SK-N-SH treated with all-trans-retinoic acid at 6 μM for 48 hours (cell line): Measurements from ENCODE around the gene HPCAL1.

Source experiments
- ATAC-seq: fragments of 200-7000 bp; cut with Tn5 transposase; 3 replicates; pipeline ENCODE4 v1.9.1; 2020; ENCODE audit warnings: mild to moderate bottlenecking, moderate library complexity
- ARNTL ChIP-seq: fragments of 450-650 bp; formaldehyde crosslinking; IDR thresholded peaks from 2 replicates; pipeline ENCODE4 v1.5.0; 2020; ENCODE audit warnings: low read depth, mild to moderate bottlenecking, moderate library complexity, borderline replicate concordance
- BACH2 ChIP-seq: fragments of 250-450 bp; sonication (Bioruptor Pico); IDR thresholded peaks from 2 replicates; pipeline ENCODE4 v1.9.0; 2021; ENCODE audit warnings: mild to moderate bottlenecking, borderline replicate concordance
- CSDC2 ChIP-seq: fragments of 250-450 bp; sonication (Bioruptor Pico); IDR thresholded peaks from 2 replicates; pipeline ENCODE4 v1.5.0; 2020; ENCODE audit warnings: mild to moderate bottlenecking, moderate library complexity
- ESRRG ChIP-seq: fragments of 250-450 bp; sonication (Bioruptor Pico); IDR thresholded peaks from 2 replicates; pipeline ENCODE4 v1.6.1; 2021; ENCODE audit warnings: mild to moderate bottlenecking
- ISL1 ChIP-seq: fragments of 250-450 bp; sonication (Bioruptor Pico); IDR thresholded peaks from 2 replicates; pipeline ENCODE4 v2.1.2; 2022; ENCODE audit warnings: mild to moderate bottlenecking, moderate library complexity
- OSR1 ChIP-seq: fragments of 250-450 bp; sonication (Bioruptor Pico); IDR thresholded peaks from 2 replicates; pipeline ENCODE4 v1.8.0; 2022; ENCODE audit warnings: moderate library complexity, mild to moderate bottlenecking, inconsistent platforms
- PPARA ChIP-seq: fragments of 250-450 bp; sonication (Bioruptor Pico); IDR thresholded peaks from 2 replicates; pipeline ENCODE4 v1.5.0; 2020; ENCODE audit warnings: mild to moderate bottlenecking, borderline replicate concordance
- RARB ChIP-seq: fragments of 250-450 bp; sonication (Bioruptor Pico); IDR thresholded peaks from 2 replicates; pipeline ENCODE4 v1.8.0; 2021; ENCODE audit warnings: mild to moderate bottlenecking, moderate library complexity
- SNAI2 ChIP-seq: fragments of 250-450 bp; sonication (Bioruptor Pico); IDR thresholded peaks from 2 replicates; pipeline ENCODE4 v1.5.0; 2020; ENCODE audit warnings: mild to moderate bottlenecking, moderate library complexity
- TCF4 ChIP-seq: fragments of 250-450 bp; sonication (Bioruptor Pico); IDR thresholded peaks from 2 replicates; pipeline ENCODE4 v1.8.0; 2021; ENCODE audit warnings: mild to moderate bottlenecking, moderate library complexity, borderline replicate concordance
- TOX ChIP-seq: fragments of 250-450 bp; sonication (Bioruptor Pico); IDR thresholded peaks from 2 replicates; pipeline ENCODE4 v1.8.0; 2021; ENCODE audit warnings: mild to moderate bottlenecking, moderate library complexity, borderline replicate concordance
- ZC3H10 ChIP-seq: fragments of 250-450 bp; sonication (Bioruptor Pico); IDR thresholded peaks from 2 replicates; pipeline ENCODE4 v1.5.1; 2021; ENCODE audit warnings: mild to moderate bottlenecking, moderate library complexity
- ZFP3 ChIP-seq: fragments of 250-450 bp; sonication (Bioruptor Pico); IDR thresholded peaks from 2 replicates; pipeline ENCODE4 v1.5.0; 2020; ENCODE audit warnings: mild to moderate bottlenecking, moderate library complexity
- ZFP30 ChIP-seq: fragments of 450-650 bp; formaldehyde crosslinking; IDR thresholded peaks from 2 replicates; pipeline ENCODE4 v1.5.0; 2022; ENCODE audit warnings: mild to moderate bottlenecking, moderate library complexity
- ZNF565 ChIP-seq: fragments of 450-650 bp; formaldehyde crosslinking; conservative IDR thresholded peaks from 2 replicates; pipeline ENCODE4 v1.5.0; 2020; ENCODE audit warnings: low read depth, mild to moderate bottlenecking, moderate library complexity
- ZNF70 ChIP-seq: fragments of 450-650 bp; formaldehyde crosslinking; IDR thresholded peaks from 2 replicates; pipeline ENCODE4 v1.5.0; 2020; ENCODE audit warnings: mild to moderate bottlenecking, moderate library complexity
- ZNF8 ChIP-seq: fragments of 450-650 bp; formaldehyde crosslinking; IDR thresholded peaks from 2 replicates; pipeline ENCODE4 v1.5.0; 2020; ENCODE audit warnings: mild to moderate bottlenecking, moderate library complexity
- TF ChIP-seq, protein P1 (sequence below): fragments of 250-450 bp; sonication (Bioruptor Pico); IDR thresholded peaks from 2 replicates; pipeline ENCODE4 v1.5.1; 2021; ENCODE audit warnings: mild to moderate bottlenecking, moderate library complexity
- TF ChIP-seq, protein P2 (sequence below): fragments of 250-450 bp; sonication (Bioruptor Pico); IDR thresholded peaks from 2 replicates; pipeline ENCODE4 v1.5.1; 2020; ENCODE audit warnings: low read depth, mild to moderate bottlenecking, moderate library complexity
- TF ChIP-seq, protein P3 (sequence below): fragments of 250-450 bp; sonication (Bioruptor Pico); IDR thresholded peaks from 2 replicates; pipeline ENCODE4 v1.8.0; 2021; ENCODE audit warnings: low read depth, mild to moderate bottlenecking, moderate library complexity, borderline replicate concordance

Gene HPCAL1

DNA sequence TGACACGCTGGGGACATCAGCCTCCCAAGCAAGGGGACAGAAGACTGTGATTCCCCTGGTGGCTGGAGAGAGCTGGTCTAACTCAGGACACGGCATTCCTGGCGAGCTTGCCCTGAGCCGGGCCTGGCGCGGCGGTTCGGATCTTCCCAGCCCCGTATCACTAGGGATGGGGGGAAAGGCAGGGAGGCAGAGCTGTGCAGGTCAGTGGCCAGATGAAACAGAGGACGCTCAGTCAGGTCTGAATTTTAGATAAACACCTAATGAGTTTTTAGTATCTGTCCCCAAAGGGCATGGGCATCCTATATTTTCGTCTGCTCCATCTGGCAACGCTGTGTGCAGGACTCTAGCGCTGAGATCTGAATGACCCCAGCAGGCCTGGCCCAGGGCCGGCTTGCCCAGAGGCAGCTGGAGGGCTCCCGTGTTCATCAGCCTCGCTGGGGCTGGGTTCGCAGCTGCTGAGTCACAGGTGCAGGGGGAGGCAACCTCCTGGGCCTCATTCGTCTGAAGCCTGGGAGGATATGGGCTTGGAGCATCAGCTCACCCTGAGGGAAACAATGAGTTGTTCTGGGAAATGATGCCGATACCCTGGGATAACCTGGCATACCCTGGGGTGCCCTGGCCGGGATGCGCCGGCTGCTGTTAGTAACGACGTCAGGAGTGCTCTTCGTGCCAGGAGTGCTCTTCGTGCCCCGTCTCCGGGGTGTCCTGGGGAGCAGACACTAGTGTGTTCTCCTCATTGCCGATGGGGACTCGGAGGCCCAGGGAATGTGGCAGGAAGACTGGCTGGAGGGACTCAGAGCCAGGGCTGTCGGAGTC, 48.1 kb upstream of the HPCAL1 start (continued):
- TF ChIP-seq ZNF70 (CRISPR knock-in tag) = no peak
- no peak for TF ChIP-seq ISL1 (CRISPR knock-in tag)

DNA sequence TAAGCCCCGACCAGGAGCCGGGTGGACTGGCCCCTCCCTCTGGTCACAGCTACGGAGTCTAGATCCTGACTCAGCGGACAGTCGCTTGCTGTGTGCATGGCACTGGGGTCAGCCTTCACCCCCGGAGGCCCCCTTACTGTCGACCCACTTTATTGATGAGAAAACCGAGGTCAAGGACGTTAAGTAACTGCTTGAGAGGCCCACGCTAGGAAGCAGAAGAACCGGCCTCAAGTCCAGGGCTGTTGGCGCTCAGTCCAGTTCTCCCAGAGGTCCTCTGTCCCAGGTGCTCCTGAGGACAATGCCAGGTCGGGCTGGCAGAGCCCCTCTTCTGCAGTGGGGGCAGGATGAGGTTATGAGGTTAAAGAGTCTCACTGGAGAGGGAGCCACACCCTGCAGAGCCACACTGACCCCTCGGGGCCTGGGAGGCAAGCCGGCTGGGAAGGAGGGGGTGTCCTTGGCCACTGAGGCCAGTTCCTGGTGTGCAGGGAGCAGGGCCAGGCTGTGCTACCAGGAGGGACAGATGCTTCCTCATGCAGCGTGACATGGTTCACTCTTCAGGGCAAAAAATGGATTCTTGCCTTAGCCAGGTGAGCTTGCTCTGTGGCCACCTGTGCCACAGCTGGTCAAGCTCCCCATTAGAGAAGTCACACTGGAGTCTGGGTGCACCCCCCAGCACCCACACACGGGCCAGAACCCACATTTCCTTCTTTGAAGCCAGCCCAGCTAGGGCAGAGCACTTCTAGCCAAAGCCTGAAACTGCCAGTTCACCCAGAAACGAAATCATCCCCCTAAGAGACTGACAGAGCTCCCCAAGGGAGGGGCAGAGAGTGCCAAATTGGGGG, 47.3 kb upstream of the HPCAL1 start:
- TF ChIP-seq, protein P1, sequence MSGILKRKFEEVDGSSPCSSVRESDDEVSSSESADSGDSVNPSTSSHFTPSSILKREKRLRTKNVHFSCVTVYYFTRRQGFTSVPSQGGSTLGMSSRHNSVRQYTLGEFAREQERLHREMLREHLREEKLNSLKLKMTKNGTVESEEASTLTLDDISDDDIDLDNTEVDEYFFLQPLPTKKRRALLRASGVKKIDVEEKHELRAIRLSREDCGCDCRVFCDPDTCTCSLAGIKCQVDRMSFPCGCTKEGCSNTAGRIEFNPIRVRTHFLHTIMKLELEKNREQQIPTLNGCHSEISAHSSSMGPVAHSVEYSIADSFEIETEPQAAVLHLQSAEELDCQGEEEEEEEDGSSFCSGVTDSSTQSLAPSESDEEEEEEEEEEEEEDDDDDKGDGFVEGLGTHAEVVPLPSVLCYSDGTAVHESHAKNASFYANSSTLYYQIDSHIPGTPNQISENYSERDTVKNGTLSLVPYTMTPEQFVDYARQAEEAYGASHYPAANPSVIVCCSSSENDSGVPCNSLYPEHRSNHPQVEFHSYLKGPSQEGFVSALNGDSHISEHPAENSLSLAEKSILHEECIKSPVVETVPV (CRISPR knock-in tag) = no peak
- TF ChIP-seq ISL1 (CRISPR knock-in tag) = no peak
- no peak for TF ChIP-seq RARB (CRISPR knock-in tag)
- no peak for TF ChIP-seq PPARA (CRISPR knock-in tag)
- TF ChIP-seq TCF4 (CRISPR knock-in tag) = no peak
- ATAC-seq = no peak; the same call in 2 of the 3 replicates

DNA sequence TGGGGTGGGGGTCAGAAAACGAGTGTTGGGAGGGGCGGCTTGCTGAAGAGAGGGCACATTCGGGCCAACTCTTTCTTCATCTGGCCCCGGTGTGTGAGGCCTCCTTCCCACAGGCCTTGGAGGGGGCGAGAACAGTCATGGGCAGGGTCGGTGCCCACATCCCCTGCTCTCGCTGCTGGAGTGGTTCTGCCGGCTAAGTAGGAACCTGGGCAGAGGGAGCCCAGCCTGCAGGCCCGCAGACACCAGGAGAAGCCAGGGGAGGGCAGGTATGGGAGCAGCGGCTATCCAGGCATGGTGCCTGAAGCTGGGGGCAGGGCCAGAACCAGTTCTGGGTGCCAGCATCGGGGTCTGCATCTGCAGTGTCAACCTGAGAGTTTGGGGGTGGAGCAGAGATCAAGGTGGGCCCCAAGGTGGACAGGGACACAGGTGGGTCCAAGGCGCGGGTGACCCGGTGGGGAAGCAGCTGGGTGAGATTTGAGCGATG, 46.6 kb upstream of the HPCAL1 start:
- no peak for ATAC-seq
- TF ChIP-seq ARNTL (no peak), ZNF8 (no peak), ZNF70 (CRISPR knock-in tag) (no peak), OSR1 (CRISPR knock-in tag) (no peak), ZFP3 (CRISPR knock-in tag) (no peak), PPARA (CRISPR knock-in tag) (no peak), CSDC2 (CRISPR knock-in tag) (no peak), BACH2 (no peak), TOX (no peak), ZC3H10 (CRISPR knock-in tag) (no peak), ESRRG (no peak), ZNF565 (CRISPR knock-in tag) (no peak)
- TF ChIP-seq, protein P2, sequence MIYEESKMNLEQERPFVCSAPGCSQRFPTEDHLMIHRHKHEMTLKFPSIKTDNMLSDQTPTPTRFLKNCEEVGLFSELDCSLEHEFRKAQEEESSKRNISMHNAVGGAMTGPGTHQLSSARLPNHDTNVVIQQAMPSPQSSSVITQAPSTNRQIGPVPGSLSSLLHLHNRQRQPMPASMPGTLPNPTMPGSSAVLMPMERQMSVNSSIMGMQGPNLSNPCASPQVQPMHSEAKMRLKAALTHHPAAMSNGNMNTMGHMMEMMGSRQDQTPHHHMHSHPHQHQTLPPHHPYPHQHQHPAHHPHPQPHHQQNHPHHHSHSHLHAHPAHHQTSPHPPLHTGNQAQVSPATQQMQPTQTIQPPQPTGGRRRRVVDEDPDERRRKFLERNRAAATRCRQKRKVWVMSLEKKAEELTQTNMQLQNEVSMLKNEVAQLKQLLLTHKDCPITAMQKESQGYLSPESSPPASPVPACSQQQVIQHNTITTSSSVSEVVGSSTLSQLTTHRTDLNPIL (CRISPR knock-in tag) = no peak
- TF ChIP-seq, protein P1 (CRISPR knock-in tag) = no peak
- TF ChIP-seq, all 23 proteins: peak for 0

DNA sequence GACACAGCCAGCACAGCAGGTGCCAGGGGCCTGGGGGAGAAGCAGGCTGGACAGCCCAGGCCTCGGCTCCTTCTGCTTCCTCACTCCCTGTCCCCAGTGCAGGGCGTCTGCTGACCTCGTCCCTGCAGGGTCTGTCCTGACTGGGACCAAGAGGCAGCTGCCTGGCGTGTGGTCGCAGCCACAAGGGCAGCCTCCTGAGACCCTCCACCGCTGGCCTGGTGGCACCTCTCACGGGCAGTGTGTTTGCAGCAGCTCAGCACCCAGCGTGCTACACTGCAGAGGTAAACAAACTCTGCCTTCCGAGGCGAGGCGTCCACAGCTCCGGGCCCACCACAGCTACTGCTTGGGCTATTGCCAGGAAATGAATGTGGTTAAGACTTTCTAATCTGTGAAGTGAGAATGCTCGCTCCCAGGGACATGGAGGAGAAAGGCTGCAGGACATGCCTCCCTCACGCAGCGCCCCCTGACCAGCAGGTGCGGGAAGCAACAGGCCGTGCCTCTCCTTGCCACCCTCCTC, 46.1 kb upstream of the HPCAL1 start:
- ATAC-seq = no peak
- TF ChIP-seq ZC3H10 (CRISPR knock-in tag) = no peak

DNA sequence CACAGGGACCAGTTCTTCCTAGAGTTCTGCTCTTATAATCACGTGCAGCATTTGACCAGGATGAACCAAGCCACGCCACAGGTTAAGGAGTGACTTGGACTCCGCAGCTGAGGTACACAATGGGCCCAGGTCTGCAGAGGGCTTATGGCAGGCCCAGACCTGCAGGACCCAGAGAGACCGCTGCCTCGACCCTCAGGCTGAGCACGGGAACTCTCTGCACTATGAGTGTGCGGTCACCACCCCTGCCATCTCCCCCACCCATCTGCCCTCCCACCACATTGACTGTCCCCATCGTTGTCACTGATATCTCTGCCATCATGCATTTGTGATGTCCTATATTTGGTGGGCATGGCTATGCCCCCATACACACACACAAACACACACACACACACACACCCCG, 45.7 kb upstream of the HPCAL1 start:
- TF ChIP-seq RARB (CRISPR knock-in tag) (no peak), TCF4 (CRISPR knock-in tag) (no peak), ZNF70 (CRISPR knock-in tag) (no peak), PPARA (CRISPR knock-in tag) (no peak), SNAI2 (CRISPR knock-in tag) (no peak), ZNF8 (no peak), BACH2 (no peak), ESRRG (no peak), ZFP3 (CRISPR knock-in tag) (no peak), CSDC2 (CRISPR knock-in tag) (no peak), ARNTL (no peak), ZFP30 (CRISPR knock-in tag) (no peak)
- TF ChIP-seq, protein P3, sequence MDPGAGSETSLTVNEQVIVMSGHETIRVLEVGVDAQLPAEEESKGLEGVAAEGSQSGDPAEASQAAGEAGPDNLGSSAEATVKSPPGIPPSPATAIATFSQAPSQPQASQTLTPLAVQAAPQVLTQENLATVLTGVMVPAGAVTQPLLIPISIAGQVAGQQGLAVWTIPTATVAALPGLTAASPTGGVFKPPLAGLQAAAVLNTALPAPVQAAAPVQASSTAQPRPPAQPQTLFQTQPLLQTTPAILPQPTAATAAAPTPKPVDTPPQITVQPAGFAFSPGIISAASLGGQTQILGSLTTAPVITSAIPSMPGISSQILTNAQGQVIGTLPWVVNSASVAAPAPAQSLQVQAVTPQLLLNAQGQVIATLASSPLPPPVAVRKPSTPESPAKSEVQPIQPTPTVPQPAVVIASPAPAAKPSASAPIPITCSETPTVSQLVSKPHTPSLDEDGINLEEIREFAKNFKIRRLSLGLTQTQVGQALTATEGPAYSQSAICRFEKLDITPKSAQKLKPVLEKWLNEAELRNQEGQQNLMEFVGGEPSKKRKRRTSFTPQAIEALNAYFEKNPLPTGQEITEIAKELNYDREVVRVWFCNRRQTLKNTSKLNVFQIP (CRISPR knock-in tag) = no peak
- TF ChIP-seq, protein P1 (CRISPR knock-in tag) = no peak
- TF ChIP-seq, protein P2 (CRISPR knock-in tag) = no peak
- no peak for ATAC-seq
